Pulmonary artery endothelial cell (primary cell): ENCODE data around the gene CHAF1A. TPM values are rescaled to one million over a fixed set of nuclear protein-coding genes. Genes with fewer than 3 reads are reported as not detected.

Experiments used
- DNase-seq: peaks from one replicate; pipeline ENCODE4 v3.0.0-alpha.2; 2011; ENCODE audit warnings: low read depth, low spot score
- total RNA-seq: library from RNA; depleted of rRNA; stranded (reverse); fragments of >200 nt; gene quantifications from 2 replicates; pipeline ENCODE4 v1.2.3, GENCODE V29; 2014

Gene CHAF1A
- total RNA-seq, 1 donor from 2014 or later: 23.1 TPM

- no peak for DNase-seq
Observed at GRCh38 chr19:4367336-4367723, 35.1 kb upstream of the CHAF1A start.

GRCh38 chr19:4367781-4368127 is 34.7 kb upstream of the CHAF1A start:
- no peak for DNase-seq

- DNase-seq: no peak
Observed at GRCh38 chr19:4368128-4368820, 34.2 kb upstream of the CHAF1A start.

- no peak for DNase-seq
Observed at GRCh38 chr19:4369109-4369887, 33.1 kb upstream of the CHAF1A start.

- no peak for DNase-seq
Observed at GRCh38 chr19:4369888-4370260, 32.6 kb upstream of the CHAF1A start.

- DNase-seq: no peak
Observed at GRCh38 chr19:4370418-4371041, 31.9 kb upstream of the CHAF1A start.

GRCh38 chr19:4371247-4372164 is 30.9 kb upstream of the CHAF1A start:
- no peak for DNase-seq

GRCh38 chr19:4372165-4373012 is 30.1 kb upstream of the CHAF1A start:
- DNase-seq: no peak

GRCh38 chr19:4373013-4373367 is 29.4 kb upstream of the CHAF1A start:
- no peak for DNase-seq

GRCh38 chr19:4373601-4374497 is 28.6 kb upstream of the CHAF1A start:
- no peak for DNase-seq

- no peak for DNase-seq
Observed at GRCh38 chr19:4374498-4375163, 27.8 kb upstream of the CHAF1A start.

- DNase-seq: no peak
Observed at GRCh38 chr19:4375164-4376027, 27.0 kb upstream of the CHAF1A start.

- DNase-seq: no peak
Observed at GRCh38 chr19:4376028-4376670, 26.3 kb upstream of the CHAF1A start.

GRCh38 chr19:4376671-4376990 is 25.8 kb upstream of the CHAF1A start:
- DNase-seq: no peak

- no peak for DNase-seq
Observed at GRCh38 chr19:4376991-4377781, 25.3 kb upstream of the CHAF1A start.

- DNase-seq: no peak
Observed at GRCh38 chr19:4378886-4379285, 23.6 kb upstream of the CHAF1A start.
